ENCODE data around the gene MYH10.
A peak's percentile ranks its signal among the peaks of the same experiment; 100 is the strongest.

GRCh38 chr17:8436169-8436843 is 194.2 kb downstream of the MYH10 start:
- TF ChIP-seq POLR2AphosphoS5 (IDR thresholded peaks at IDR 0.05) (peak in 1 of 3 donors; percentile 9), POLR2A (IDR thresholded peaks at IDR 0.05) (no peak)
- TF ChIP-seq, protein P1, sequence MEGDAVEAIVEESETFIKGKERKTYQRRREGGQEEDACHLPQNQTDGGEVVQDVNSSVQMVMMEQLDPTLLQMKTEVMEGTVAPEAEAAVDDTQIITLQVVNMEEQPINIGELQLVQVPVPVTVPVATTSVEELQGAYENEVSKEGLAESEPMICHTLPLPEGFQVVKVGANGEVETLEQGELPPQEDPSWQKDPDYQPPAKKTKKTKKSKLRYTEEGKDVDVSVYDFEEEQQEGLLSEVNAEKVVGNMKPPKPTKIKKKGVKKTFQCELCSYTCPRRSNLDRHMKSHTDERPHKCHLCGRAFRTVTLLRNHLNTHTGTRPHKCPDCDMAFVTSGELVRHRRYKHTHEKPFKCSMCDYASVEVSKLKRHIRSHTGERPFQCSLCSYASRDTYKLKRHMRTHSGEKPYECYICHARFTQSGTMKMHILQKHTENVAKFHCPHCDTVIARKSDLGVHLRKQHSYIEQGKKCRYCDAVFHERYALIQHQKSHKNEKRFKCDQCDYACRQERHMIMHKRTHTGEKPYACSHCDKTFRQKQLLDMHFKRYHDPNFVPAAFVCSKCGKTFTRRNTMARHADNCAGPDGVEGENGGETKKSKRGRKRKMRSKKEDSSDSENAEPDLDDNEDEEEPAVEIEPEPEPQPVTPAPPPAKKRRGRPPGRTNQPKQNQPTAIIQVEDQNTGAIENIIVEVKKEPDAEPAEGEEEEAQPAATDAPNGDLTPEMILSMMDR (IDR thresholded peaks at IDR 0.05), result no peak

Data from stomach (tissue), 4 donors.